ENCODE measurements around the gene VN1R5.

Gene VN1R5

DNA sequence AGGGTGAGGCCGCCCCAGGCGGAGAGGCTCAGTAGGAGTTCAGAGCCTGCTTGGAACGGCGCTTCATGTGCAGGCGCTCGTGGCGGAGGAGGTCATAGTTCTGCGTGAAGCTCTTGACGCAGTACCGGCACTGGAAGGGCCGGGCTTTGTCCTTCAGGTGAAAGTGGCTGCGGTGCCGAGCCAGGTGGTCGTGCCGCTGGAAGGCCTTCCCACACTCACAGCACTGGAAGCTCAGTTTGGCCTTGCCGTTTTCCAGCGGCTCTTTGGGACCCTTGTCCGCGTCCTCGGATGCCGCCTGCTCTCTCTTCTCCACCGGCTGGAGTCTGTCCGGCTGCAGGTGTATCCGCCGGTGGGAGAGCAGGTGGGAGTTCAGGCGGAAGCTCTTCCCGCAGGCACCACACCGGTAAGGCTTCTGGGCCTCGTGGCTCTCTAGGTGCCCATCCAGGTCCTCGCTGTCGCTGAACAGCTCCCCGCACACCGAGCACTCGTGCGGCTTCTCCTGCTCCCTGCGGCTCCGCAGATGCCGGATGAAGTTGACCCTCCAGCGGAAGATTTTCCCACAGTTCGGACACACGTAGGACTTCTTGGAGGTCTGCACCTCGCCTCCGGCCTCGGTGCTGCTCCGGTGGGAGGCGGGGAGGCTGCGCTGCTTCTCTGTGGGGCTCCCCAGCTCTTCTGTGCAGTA lies 44.8 kb downstream of the VN1R5 start:
- DNase-seq (ENCODE audit: low read depth, low spot score): no peak

DNA sequence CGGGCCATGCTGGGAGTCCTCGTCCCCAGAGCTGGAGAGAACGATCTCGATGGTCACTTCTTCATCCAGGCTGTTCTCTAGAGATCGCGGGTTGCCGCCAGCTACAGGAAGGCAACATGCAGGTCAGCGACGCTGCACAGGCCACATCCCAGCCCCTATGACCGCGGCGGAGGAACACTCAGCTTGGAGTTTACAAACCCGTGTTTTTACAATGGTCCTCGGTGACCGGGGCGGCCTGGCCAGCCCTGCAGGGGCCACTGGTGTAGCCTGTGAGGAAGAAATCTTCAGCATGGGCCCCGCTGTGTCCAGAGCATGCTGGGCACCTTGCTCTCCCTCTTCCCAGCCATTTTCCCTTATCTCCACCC lies 45.3 kb downstream of the VN1R5 start:
- DNase-seq (ENCODE audit: low read depth, low spot score): no peak

DNA sequence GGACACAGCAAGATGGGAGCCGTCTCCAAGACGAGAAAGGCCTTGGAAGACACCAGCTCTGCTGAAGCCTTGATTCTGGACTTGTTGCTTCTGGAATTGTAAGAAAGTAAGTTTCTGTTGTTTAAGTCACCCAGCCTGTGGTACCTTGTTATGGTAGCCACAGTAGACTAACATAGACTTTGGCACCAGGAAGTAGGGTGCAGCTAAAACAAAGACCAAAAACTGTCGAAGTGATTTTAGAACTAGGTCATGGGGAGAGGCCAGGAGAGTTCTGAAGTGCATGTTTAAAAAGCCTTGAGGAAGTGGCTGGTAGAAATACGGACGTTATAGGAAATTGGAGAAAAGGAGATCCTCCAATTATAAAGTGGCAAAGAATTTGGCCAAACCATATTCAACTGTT lies 47.3 kb downstream of the VN1R5 start:
- no peak for DNase-seq (ENCODE audit: low read depth, low spot score)

- DNase-seq (ENCODE audit: low read depth, low spot score): no peak
These were observed 48.2 kb downstream of the VN1R5 start for GRCh38 chr1:247304031-247304430.
